A549 (cell line): Measurements from ENCODE around the gene NPBWR2.
"Not testable (repeated sequence)": the region's sequence is repeated elsewhere in the genome, so short reads cannot be mapped to it uniquely, and the experiment has no call there.

Experiments
- HDAC2 ChIP-seq: fragments of 200-600 bp; sonication (generic); IDR thresholded peaks from 2 replicates; pipeline ENCODE4 v1.6.1; 2016
- KDM1A ChIP-seq: fragments of 200-600 bp; sonication (generic); IDR thresholded peaks from 2 replicates; pipeline ENCODE4 v1.6.1; 2016; ENCODE audit warnings: low read depth, mild to moderate bottlenecking
- POLR2AphosphoS2 ChIP-seq: conservative IDR thresholded peaks from 2 replicates; pipeline ENCODE4 v1.6.1; 2012; ENCODE audit warnings: low read length, improper control_type of control experiment, inconsistent platforms
- SREBF2 ChIP-seq: fragments of 450-650 bp; IDR thresholded peaks from 2 replicates; pipeline ENCODE4 v1.6.1; 2014; ENCODE audit warnings: mild to moderate bottlenecking, moderate library complexity
- USF2 ChIP-seq: fragments of 450-650 bp; IDR thresholded peaks from 2 replicates; pipeline ENCODE4 v1.6.1; 2014; ENCODE audit warnings: antibody characterized with exemption
- TF ChIP-seq, protein P1 (sequence below): fragments of >200 bp; sonication (Bioruptor Twin); formaldehyde crosslinking; IDR thresholded peaks from 3 replicates; pipeline ENCODE4 v1.5.1; 2016
- TF ChIP-seq, protein P2 (sequence below): fragments of >200 bp; sonication (Bioruptor Twin); formaldehyde crosslinking; IDR thresholded peaks from 2 replicates; pipeline ENCODE4 v1.6.1; 2016

GRCh38 chr20:64088586-64088985, 18.8 kb downstream of the NPBWR2 start:
- TF ChIP-seq, protein P1, sequence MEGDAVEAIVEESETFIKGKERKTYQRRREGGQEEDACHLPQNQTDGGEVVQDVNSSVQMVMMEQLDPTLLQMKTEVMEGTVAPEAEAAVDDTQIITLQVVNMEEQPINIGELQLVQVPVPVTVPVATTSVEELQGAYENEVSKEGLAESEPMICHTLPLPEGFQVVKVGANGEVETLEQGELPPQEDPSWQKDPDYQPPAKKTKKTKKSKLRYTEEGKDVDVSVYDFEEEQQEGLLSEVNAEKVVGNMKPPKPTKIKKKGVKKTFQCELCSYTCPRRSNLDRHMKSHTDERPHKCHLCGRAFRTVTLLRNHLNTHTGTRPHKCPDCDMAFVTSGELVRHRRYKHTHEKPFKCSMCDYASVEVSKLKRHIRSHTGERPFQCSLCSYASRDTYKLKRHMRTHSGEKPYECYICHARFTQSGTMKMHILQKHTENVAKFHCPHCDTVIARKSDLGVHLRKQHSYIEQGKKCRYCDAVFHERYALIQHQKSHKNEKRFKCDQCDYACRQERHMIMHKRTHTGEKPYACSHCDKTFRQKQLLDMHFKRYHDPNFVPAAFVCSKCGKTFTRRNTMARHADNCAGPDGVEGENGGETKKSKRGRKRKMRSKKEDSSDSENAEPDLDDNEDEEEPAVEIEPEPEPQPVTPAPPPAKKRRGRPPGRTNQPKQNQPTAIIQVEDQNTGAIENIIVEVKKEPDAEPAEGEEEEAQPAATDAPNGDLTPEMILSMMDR, result not testable (repeated sequence)
- TF ChIP-seq KDM1A, HDAC2, POLR2AphosphoS2, USF2, SREBF2: not testable (repeated sequence)
- TF ChIP-seq, protein P2, sequence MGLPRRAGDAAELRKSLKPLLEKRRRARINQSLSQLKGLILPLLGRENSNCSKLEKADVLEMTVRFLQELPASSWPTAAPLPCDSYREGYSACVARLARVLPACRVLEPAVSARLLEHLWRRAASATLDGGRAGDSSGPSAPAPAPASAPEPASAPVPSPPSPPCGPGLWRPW, result not testable (repeated sequence)
